Keratinocyte (primary cell): ENCODE measurements around the gene CA9. TPM values are rescaled to one million over a fixed set of nuclear protein-coding genes. Genes with fewer than 3 reads are reported as not detected.
A peak's percentile ranks its signal among the peaks of the same experiment; 100 is the strongest.

ENCODE experiments used
- DNase-seq: peaks from one replicate; pipeline ENCODE4 v3.0.0-alpha.2; 2011; ENCODE audit warnings: low read depth, missing footprints, low spot score
- FAIRE-seq: peaks from 2 replicates; lab custom pipeline; 2011; peaks lifted over from hg19 to GRCh38; lab: Jason Lieb, UNC
- H2AFZ ChIP-seq: 2 replicates; pipeline ENCODE4 v1.6.0; 2012; ENCODE audit warnings: low read length, control low read depth, inconsistent platforms; ENCODE audit not compliant: control insufficient read depth
- H3K27ac ChIP-seq: 2 replicates; pipeline ENCODE4 v1.5.1; 2011; ENCODE audit warnings: low read length; ENCODE audit not compliant: control insufficient read depth, insufficient read depth
- H3K27me3 ChIP-seq: 3 replicates; pipeline ENCODE4 v1.6.0; 2011; ENCODE audit warnings: low read length; ENCODE audit not compliant: control insufficient read depth, insufficient read depth; ENCODE audit errors: extremely low read depth
- H3K36me3 ChIP-seq, 2 experiments: 2 replicates in 1 of 2; 3 replicates in 1 of 2; pipeline ENCODE4 v1.5.1; 2011; ENCODE audit warnings: low read length in 2 of 2, mild to moderate bottlenecking in 1 of 2; ENCODE audit not compliant: control insufficient read depth in 2 of 2, insufficient read depth in 2 of 2; ENCODE audit errors: extremely low read depth in 1 of 2
- H3K4me1 ChIP-seq: 3 replicates; pipeline ENCODE4 v1.5.1; 2011; ENCODE audit warnings: low read length; ENCODE audit not compliant: control insufficient read depth, insufficient read depth; ENCODE audit errors: extremely low read depth
- H3K4me2 ChIP-seq: 3 replicates; pipeline ENCODE4 v1.6.0; 2011; ENCODE audit warnings: low read depth, low read length; ENCODE audit not compliant: control insufficient read depth, insufficient read depth; ENCODE audit errors: extremely low read depth
- H3K4me3 ChIP-seq, 3 experiments: fragments of 200-600 bp in 1 of 3; sonication (generic) in 1 of 3; 2 replicates in 2 of 3; 3 replicates in 1 of 3; pipeline ENCODE4 v1.5.1; 2011 to 2016; ENCODE audit warnings: low read length in 3 of 3, mild to moderate bottlenecking in 3 of 3, control low read depth in 2 of 3, inconsistent platforms in 1 of 3, low read depth in 1 of 3, mixed read lengths in 1 of 3, mixed run types in 1 of 3, moderate library complexity in 1 of 3; ENCODE audit not compliant: control insufficient read depth in 2 of 3, insufficient read depth in 2 of 3; ENCODE audit errors: extremely low read depth in 1 of 3
- H3K79me2 ChIP-seq: 2 replicates; pipeline ENCODE4 v1.6.0; 2012; ENCODE audit warnings: low read length; ENCODE audit not compliant: control insufficient read depth, insufficient read depth
- H3K9ac ChIP-seq: 3 replicates; pipeline ENCODE4 v1.6.0; 2011; ENCODE audit warnings: low read length; ENCODE audit not compliant: control insufficient read depth, insufficient read depth; ENCODE audit errors: extremely low read depth
- H3K9me1 ChIP-seq: 3 replicates; pipeline ENCODE4 v1.6.0; 2011; ENCODE audit warnings: low read length; ENCODE audit not compliant: control insufficient read depth, insufficient read depth; ENCODE audit errors: extremely low read depth
- H3K9me3 ChIP-seq: 2 replicates; pipeline ENCODE4 v1.5.1; 2012; ENCODE audit warnings: low read depth, low read length; ENCODE audit not compliant: control insufficient read depth
- H4K20me1 ChIP-seq: 3 replicates; pipeline ENCODE4 v1.6.0; 2011; ENCODE audit warnings: low read length; ENCODE audit not compliant: control insufficient read depth, insufficient read depth; ENCODE audit errors: extremely low read depth
- CTCF ChIP-seq, 3 experiments: IDR thresholded peaks in 1 of 3; conservative IDR thresholded peaks in 1 of 3; optimal IDR thresholded peaks in 1 of 3; 2 replicates in 2 of 3; 3 replicates in 1 of 3; pipeline versions ENCODE3 to v1.5.1; 2011; ENCODE audit warnings: low read length in 3 of 3, mild to moderate bottlenecking in 3 of 3, moderate library complexity in 2 of 3, control low read depth in 1 of 3, inconsistent platforms in 1 of 3; ENCODE audit not compliant: insufficient read depth in 2 of 3; ENCODE audit errors: extremely low read depth in 1 of 3
- EZH2 ChIP-seq: IDR thresholded peaks from one replicate; pipeline ENCODE4 v1.6.1; 2012; ENCODE audit warnings: inconsistent platforms, mild to moderate bottlenecking, low read length, moderate library complexity
- dilution Hi-C: fragments of 300-500 bp; cut with MboI; formaldehyde crosslinking; loops from one replicate; pipeline ENCODE4 v1.7.0; 2020; ENCODE audit warnings: low sequenced_read_pairs; ENCODE audit not compliant: extremely low pct_ligation_motif_present
- polyA plus RNA-seq, 5 experiments: library from polyadenylated mRNA; depleted of rRNA in 3 of 5; stranded (reverse) in 3 of 5; stranded (forward) in 1 of 5; unstranded in 1 of 5; fragments of >200 nt; gene quantifications; 1 replicate in 1 of 5; 2 replicates in 3 of 5; 3 replicates in 1 of 5; pipeline versions ENCODE4 v1.2.1 to v1.2.3, GENCODE V29; 2011 to 2012; ENCODE audit warnings: missing spikeins in 2 of 5, low read depth in 1 of 5, low replicate concordance in 1 of 5

Gene CA9
- polyA plus RNA-seq, 1 donor (not counting 4 experiments of a cell fraction or from before 2014, with no cell fraction given), result 7.2 TPM

- peak overlapping the region; percentile 49 for H3K27ac ChIP-seq
- peaks cover 3% of the 10 kb centered on the region for H3K27me3 ChIP-seq
- dilution Hi-C loops, result no loop called here
- H3K36me3 ChIP-seq, result peaks cover 1 to 13% of the 10 kb centered on the region in 2 experiments
- peak overlapping the region; percentile 82 for H3K9ac ChIP-seq
- FAIRE-seq (no peak), DNase-seq (no peak)
- H3K9me1 ChIP-seq, result no peaks in the 10 kb centered on the region
- no peaks in the 10 kb centered on the region for H4K20me1 ChIP-seq
- TF ChIP-seq CTCF (optimal IDR thresholded peaks at IDR 0.05 in 1 of 3, IDR thresholded peaks at IDR 0.05 in 1 of 3, conservative IDR thresholded peaks at IDR 0.05 in 1 of 3; ENCODE audit: extremely low read depth in 1 of 3, insufficient read depth in 2 of 3, low read length in 3 of 3) (no peak), EZH2 (no peak)
- peaks cover 2% of the 10 kb centered on the region for H3K79me2 ChIP-seq
- peak overlapping the region; percentile 53 for H2AFZ ChIP-seq
- H3K4me3 ChIP-seq, result peak overlapping the region; percentile 73 to 84 (median 81)
- no peaks in the 10 kb centered on the region for H3K9me3 ChIP-seq
- peak overlapping the region; percentile 80 for H3K4me2 ChIP-seq
- peaks cover 13% of the 10 kb centered on the region for H3K4me1 ChIP-seq
These were observed 14.8 kb upstream of the CA9 start for GRCh38 chr9:35658968-35659220.

- H3K27me3 ChIP-seq, result peaks cover 3% of the 10 kb centered on the region
- H2AFZ ChIP-seq, result no peak overlapping the region
- no peaks in the 10 kb centered on the region for H3K9me1 ChIP-seq
- TF ChIP-seq EZH2 (no peak), CTCF (optimal IDR thresholded peaks at IDR 0.05 in 1 of 3, IDR thresholded peaks at IDR 0.05 in 1 of 3, conservative IDR thresholded peaks at IDR 0.05 in 1 of 3; ENCODE audit: extremely low read depth in 1 of 3, insufficient read depth in 2 of 3, low read length in 3 of 3) (no peak)
- H3K36me3 ChIP-seq, result peaks cover 1 to 13% of the 10 kb centered on the region in 2 experiments
- H3K4me2 ChIP-seq, result peak overlapping the region; percentile 80
- H3K9me3 ChIP-seq, result no peaks in the 10 kb centered on the region
- no peak overlapping the region for H3K27ac ChIP-seq
- peaks cover 15% of the 10 kb centered on the region for H3K4me1 ChIP-seq
- H3K79me2 ChIP-seq, result peaks cover 2% of the 10 kb centered on the region
- no peak overlapping the region for H3K9ac ChIP-seq
- DNase-seq (no peak), FAIRE-seq (no peak)
- dilution Hi-C loops, result no loop called here
- H3K4me3 ChIP-seq, result no peak overlapping the region
- H4K20me1 ChIP-seq, result no peaks in the 10 kb centered on the region
These were observed 14.4 kb upstream of the CA9 start for GRCh38 chr9:35659340-35659739.
